ENCODE measurements around the gene ZNF700.
"Not testable (repeated sequence)": the region's sequence is repeated elsewhere in the genome, so short reads cannot be mapped to it uniquely, and the experiment has no call there.

ZNF700 gene

DNA sequence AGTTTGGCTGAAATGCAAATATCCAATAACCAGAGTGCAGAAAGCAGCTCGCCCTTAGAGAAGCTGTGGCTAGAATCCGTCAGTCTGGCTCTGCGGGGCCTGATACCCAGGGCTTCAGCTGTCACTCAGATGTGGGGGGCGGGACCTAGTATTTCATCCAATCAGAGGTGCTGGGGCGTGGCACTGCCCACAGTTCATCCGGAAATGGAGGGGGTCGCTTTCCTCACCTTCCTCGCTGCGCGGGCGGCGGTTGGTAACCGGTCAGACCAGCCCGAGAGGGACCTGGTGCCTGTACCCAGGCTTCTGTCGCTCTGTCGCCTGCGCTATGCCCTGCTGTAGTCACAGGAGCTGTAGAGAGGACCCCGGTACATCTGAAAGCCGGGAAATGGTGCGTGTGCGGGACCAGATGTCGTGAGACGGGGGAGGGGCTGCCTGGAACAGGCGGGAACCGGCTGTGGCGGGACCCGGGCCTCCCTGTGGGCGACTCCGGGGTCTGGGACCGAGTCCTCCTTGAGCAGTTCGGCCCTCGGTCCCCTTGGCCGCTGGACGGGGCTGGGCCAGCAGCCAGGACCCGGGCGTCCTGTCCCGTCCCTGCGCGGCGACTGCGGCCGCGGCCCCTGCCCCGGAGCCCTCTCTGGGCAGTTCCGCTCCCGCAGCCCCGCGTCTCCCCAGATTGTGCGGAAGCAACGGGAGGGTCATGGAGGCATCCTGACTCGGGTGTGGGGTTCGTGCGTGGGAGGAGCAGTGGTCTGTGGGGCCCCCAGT is at the start of gene ZNF700:
Gene ZNF700, plus strand, starts transcription at position 222 of the 765 bp plus-strand sequence. Its CDS starts 104 bp downstream, at position 326.
- peak; percentile 86 for DNase-seq

DNA sequence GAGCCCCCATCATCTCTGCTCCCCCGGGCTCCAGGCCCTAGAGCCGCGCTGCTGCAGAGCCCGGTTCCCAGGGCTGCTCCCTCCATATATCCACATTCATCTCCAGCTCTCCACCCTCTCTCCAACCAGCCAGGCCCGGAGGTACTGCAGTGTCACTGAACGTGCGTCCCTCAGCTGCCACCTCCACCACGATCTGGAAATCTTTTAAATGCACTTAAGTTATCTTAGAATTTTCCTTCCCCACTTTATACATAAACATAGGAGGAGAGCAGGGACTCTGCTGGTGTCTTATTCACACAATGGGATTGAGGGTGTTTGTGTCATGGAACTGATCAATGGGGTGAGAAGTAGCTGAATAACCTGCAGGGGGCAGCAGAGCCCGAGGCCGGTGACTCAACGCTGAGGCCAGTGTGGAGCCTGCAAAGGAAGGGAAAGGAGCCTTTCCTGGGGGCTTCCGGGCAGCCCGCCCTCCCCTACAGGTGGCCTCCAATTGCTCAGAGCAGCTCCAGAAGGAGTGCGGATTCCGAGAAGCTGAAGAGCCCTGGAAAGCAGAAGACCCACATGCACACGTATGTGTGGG is 45.1 kb upstream of the ZNF700 start:
- DNase-seq, result not testable (repeated sequence)

DNA sequence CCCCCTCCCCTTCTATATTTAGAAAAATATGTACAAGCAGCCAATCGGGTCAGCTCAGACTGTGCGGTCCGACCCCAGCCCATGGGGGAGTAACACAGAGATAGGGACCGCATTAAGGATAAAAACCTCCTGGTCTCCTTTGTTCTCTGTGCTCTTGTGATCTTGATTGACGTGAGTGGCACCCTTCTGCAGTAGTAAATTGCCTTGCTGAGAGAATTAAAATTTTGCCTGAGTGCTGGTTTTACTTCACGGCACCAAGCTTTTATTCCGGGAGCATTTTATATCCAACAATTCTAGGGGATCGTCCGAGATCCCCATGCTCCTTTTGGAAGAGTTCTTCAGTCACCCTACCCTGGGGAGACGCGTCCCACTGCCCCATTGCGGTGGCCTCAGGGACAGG is 44.3 kb upstream of the ZNF700 start:
- no peak for DNase-seq

DNA sequence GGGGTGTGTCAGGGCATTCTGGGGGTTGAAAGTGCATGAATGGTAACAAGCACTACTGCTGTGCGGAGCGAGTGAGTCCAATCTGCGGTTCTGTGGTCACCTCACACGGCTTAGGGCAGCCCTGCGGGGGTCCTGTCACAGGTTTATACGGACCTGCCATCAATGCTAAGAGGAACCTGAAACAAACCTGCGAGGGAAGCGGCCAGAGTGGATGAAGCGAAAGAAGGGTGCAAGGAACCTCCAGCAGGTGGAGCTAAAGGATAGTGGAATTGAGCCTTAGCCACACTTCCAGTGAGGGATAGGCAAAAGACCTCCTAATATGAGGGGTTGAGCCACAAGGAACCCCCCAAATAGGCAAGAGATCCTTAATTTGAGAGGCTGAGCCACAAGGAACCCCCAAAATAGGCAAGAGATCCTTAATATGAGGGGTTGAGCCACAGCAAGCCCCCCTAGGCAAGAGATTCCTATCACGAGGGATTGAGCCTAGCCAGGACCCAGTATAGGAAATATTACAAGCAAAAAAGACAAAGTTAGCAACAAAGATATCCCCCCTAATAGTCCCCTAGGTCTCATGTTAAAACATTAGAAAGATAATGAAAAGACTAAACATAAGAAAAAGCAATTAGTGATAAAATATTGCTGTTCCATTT is 43.6 kb upstream of the ZNF700 start:
- peak; percentile 7 for DNase-seq

DNA sequence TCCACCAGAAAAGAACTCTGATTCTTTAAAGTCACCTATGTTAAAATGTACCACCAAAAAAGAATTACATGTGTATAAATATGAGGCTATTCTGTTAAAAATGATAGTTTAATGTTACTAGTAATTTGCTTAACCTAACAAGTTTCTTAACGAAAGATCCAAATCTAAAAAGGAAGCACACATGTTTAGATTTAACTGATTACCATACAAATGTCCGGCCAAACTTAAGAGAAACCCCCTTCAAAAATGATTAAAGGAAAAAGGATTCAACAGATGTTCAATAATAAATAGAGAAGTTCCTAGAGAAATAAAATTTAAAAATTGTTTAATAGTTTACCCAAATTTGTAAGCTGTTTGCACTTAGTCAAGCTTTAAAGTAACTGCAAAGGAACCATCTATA is 42.3 kb upstream of the ZNF700 start:
- DNase-seq, result no peak

DNA sequence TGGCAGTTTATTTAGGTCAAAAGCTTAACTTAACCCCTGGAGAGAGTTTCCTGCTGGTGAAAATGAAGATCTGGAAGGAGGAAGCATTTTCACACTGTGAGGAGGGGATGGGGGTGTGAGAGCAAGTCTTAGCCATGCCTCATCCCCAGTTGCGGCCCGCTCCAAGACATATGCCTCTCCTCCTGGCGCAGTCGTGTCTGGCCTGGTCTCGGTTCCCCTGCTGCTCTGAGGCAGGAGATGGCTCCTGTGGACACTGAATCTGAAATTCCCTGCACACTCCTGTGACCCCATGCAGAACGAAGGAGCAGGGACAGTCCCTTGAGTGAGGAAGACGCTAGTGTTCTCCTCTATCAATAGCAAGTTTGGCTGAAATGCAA is 37.7 kb upstream of the ZNF700 start:
- no peak for DNase-seq

DNA sequence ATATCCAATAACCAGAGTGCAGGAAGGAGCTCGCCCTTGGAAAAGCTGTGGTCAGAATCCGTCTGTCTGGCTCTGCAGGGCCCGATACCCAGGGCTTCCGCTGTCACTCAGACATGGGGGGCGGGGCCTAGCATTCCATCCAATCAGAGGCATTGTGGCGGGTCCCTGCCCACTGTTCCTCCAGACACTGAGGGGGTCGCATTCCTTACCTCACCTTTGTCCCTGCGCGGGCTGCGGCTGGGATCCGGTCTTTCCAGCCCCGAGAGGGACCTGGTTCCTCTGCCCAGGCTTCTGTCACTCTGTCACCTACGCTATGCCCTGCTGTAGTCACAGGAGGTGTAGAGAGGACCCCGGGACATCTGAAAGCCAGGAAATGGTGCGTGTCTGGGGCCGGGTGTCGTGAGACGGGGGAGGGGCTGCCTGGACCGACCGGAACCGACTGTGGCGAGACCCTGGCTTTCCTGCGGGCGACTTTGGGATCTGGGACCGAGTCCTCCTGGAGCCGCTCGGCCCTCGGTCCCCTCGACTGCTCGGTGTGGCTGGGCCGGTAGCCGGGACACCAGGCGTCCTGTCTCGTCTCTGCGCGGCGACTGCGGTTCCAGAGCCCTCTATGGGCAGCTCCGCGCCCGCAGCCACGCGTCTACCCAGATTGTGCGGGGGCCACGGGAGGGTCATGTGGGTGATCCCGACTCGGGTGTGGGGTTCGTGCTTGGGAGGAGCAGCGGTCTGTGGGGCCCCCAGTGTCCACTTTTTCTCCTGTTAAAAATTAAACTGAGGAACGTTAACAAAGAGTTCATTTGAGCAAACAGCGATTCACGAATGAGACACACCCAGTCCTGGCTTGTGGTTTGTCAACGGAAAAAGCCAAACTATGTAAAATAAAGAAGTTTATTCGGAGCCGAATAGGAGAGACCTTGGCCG is 37.0 kb upstream of the ZNF700 start, which contains the start of gene ZNF69:
Gene ZNF69, plus strand, starts transcription at position 172 of the 921 bp plus-strand sequence. Its CDS starts 142 bp downstream, at position 314.
- DNase-seq, result no peak

DNA sequence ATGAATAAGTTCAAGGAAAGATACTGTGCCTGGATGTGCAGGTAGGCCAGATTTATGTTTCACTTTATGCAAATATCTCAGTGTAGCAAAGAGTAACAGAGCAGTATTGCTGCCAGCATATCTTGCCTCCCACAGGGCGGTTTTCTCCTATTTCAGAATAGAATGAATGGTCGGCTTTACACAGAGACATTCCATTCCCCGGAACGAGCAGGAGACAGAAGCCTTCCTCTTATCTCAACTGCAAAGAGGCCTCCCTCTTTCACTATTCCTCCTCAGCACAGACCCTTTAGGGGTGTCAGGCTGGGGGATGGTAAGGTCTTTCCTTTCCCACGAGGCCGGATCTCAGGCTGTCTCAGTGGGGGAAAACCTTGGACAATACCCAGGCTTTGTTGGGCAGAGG is 35.0 kb upstream of the ZNF700 start:
- not testable (repeated sequence) for DNase-seq

DNA sequence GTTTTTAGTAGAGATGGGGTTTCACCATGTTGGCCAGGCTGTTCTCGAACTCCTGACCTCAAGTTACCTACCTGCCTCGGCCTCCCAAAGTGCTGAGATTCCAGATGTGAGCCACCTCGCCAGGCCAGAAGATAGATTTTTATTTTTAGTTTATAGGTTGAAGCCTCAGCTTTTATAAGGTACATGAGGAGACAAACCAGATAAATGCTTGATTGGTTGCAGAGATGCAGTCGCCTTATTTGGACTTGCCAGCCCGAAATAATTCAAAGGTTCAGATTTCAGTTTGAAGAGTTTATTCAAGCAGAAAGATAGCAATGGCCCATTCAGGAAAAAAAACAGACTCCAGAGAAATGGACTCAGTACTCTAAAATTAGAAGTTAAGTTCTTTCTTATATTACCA is 34.3 kb upstream of the ZNF700 start:
- no peak for DNase-seq

DNA sequence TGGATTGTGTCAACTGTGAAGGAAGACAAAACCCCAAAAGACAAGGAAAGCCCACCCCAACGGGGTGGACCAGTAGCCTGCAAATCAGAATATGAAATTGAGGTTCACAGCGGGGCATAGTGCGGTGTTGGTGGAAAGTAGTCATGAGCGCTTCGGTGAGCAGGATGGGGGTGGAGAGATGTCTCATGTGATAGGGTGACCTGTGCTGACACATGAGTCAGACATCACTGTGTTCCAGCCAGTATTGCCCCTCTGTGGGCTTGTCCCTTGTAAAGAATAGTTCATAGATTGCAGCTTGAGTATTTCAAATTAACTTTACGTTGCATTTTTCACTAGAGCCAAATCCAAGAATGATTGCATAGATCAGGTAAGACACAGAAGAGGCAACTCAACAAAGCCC is 30.1 kb upstream of the ZNF700 start:
- DNase-seq, result no peak

DNA sequence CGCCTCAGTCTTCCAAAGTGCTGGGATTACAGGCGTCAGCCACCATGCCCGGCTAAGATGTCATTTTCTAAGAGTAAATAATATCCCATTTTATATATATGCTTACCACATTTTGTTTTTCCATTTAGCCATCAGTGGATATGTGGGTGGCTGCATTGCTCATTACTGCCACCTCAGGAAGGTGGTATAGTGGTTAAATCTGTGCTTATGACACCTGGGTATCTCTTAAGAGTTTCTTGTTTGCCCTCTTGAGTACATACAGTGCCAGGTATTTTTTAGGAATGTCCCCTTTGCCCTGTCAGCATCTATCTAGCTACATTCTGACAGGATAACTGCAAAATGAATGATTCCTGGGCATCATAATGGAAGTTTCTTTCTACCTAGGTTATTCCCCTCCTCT is 22.7 kb upstream of the ZNF700 start:
- no peak for DNase-seq

DNA sequence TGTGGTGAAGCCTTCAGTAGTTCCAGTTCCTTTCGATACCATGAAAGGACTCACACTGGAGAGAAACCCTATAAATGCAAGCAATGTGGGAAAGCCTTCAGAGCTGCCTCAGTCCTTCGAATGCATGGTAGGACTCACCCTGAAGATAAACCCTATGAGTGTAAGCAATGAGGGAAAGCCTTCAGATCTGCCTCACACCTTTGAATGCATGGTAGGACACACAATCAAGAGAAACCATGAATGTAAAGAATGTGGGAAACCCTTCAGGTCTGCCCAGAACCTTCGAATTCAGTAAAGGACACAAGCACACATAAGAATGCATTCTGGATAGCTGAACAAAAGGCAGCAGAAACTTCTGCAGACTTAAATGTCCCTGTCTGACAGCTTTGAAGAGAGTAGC is 19.0 kb upstream of the ZNF700 start:
- no peak for DNase-seq

DNA sequence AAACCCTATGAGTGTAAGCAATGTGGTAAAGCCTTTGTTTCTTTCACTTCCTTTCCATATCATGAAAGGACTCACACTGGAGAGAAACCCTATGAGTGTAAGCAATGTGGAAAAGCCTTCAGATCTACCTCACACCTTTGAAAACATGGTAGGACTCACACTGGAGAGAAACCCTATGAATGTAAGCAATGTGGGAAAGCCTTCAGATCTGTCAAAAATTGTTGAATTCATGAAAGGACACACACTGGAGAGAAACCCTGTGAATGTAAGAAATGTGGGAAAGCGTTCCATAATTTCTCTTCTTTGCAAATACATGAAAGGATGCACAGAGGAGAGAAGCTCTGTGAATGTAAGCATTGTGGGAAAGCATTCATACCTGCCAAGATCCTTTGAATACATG is 13.0 kb upstream of the ZNF700 start:
- DNase-seq, result not testable (repeated sequence)

DNA sequence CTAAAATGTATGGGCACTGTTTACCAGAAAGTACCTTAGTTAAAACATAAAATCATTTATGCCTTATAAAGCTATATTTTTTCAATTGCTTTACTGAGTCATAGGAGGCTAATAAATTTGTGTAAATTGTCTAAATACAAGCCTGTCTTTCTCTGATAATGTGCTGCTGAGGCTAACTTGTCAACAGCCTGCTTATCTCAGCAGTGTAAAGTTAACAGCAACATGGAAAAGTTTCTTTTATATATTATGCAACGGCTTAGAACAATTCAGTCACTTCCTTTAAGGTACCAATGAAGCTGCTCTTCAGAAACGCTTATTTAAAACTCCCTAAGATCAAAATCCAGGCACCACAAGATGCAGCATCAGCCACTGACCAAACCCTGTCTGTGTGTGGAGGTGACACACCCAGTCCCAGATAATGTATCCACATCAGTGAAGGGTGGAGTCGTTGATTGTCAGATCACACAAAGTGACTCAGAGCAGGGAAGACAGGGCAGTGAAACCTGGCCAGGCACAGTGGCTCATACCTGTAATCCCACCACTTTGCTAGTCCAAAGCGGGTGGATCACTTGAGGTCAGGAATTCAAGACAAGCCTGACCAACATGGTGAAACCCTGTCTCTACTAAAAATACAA is 10.4 kb upstream of the ZNF700 start:
- not testable (repeated sequence) for DNase-seq

DNA sequence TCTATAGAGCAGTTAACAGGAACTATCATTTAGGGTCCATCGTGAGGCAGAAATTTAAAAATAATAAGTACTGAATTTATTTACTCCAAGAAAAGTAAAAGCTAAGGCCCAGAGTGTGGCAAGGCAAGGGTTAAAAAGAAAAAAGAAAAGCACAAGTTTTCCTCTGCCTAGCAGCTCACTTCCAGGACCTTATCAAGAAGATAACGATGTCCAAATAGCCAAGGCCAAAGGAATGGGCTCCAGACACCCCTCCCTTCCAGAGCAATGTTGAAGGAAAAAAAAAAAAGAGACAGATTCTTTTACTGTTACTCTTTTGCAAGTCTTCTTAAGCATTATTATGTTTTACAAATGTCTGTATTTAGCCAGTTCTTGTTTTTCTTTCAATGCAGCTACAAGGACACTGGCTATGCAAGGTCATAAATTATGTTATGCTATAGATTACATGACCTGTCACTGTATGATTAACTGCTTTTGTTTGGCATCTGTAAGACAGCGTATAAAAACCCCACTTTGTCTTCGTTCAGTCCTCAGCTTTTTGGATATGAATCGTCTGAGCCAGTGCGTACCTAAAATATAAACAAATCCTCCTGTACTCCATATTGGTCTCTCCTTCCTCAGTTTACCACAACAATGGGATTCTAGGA is 2.9 kb upstream of the ZNF700 start:
- no peak for DNase-seq

DNA sequence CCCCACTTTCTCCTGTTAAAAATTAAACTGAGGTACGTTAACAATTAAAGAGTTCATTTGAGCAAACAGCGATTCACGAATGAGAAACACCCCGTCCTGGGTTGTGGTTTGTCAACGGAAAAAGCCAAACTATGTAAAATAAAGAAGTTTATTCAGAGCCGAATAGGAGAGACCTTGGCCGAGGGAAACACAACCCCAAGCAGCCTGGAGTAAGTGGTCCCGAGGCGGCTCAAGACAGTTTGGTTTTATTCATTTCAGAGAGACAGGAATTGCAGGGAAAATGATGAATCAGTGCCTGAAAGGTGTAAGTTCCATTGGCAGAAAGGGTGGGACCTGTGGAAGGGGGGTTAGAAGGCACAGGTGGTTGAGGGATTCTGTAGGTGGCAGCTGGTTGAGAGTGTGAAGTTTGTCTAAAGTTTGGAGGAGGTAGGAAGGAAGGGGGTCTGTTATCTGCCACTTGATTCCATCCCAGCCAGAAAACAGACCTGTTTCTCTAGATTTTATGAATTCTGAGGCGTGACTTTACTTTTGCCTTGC is 812 bp downstream of the ZNF700 start:
- DNase-seq, result not testable (repeated sequence)

DNA sequence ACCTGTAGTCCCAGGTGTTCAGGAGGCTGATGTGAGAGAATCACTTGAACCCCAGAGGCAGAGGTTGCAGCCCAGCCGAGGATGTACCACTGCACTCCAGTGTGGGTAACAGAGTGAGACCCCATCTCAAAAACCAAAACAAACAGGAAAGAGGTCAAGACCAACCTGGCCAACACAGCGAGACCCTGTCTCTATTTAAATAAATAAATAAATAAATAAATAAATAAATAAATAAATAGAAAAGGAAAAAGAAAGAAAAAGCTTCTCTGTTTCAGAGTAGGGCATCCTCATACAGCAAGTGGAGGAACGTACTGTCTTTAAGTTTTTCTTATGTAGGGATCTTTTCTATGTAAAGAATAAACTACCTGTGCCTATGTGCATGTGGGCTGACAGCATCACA is 2.3 kb downstream of the ZNF700 start:
- DNase-seq, result no peak

DNA sequence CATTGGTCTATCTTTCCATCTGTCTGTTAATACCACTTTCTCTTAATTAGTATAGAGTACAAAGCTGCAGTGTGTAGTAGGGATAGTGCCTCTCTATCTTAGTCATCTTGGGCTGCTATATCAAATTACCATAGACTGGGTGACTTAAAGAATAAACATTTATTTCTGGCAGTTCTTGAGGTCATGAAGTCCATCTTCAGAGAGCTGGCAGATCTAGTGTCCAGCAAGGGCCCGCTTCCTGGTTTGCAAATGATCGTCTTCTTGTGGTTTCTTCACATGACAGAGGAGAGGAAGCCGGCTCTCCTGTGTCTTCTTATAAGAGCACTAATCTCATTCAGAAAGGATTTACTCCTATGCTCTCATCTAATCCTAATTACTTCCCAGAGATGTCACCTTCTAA is 6.1 kb downstream of the ZNF700 start:
- no peak for DNase-seq

DNA sequence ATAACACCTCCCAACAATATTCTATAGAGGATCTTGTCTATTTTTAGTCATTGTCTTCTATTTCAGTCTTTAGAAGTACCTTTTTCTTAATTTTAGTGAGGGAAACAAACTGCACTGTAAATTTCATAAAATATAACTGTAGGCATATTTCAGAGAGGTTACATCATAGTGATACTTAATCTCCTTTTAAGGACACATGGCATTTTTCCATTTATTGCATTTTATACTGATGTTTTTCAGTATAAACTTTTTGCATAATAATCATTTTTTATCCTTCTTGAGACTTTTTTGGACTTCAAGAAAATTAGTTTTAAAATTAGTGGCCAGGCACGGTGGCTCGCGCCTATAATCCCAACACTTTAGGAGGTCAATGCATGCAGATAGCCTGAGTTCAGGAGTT is 6.6 kb downstream of the ZNF700 start:
- DNase-seq, result no peak

DNA sequence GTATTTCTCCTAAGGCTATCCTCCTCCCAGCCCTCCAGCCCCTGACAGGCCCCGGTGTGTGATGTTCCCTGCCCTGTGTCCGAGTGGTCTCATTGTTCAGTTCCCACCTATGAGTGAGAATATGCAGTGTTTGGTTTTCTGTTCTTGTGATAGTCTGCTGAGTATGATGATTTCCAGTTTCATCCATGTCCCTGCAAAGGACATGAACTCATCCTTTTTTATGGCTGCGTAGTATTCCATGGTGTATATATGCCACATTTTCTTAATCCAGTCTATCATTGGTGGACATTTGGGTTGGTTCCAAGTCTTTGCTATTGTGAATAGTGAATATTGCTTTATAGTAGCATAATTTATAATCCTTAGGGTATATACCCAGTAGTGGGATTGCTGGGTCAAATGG is 10.9 kb downstream of the ZNF700 start:
- DNase-seq, result not testable (repeated sequence)

DNA sequence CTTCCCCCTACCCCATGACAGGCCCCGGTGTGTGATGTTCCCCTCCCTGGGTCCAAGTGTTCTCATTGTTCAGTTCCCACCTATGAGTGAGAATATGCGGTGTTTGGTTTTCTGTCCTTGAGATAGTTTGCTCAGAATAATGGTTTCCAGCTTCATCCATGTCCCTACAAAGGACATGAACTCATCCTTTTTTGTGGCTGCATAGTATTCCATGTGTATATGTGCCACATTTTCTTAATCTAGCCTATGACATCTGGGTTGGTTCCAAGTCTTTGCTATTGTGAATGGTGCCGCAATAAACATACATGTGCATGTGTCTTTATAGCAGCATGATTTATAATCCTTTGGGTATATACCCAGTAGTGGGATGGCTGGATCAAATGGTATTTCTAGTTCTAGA is 13.5 kb downstream of the ZNF700 start:
- not testable (repeated sequence) for DNase-seq
